ENCODE measurements around the gene PLAAT5. TPM values are rescaled to one million over a fixed set of nuclear protein-coding genes. Genes with fewer than 3 reads are reported as not detected.

PLAAT5 gene
- total RNA-seq, 3 donors from 2014 or later, result 0.05 to 0.24 (median 0.13) TPM

DNA sequence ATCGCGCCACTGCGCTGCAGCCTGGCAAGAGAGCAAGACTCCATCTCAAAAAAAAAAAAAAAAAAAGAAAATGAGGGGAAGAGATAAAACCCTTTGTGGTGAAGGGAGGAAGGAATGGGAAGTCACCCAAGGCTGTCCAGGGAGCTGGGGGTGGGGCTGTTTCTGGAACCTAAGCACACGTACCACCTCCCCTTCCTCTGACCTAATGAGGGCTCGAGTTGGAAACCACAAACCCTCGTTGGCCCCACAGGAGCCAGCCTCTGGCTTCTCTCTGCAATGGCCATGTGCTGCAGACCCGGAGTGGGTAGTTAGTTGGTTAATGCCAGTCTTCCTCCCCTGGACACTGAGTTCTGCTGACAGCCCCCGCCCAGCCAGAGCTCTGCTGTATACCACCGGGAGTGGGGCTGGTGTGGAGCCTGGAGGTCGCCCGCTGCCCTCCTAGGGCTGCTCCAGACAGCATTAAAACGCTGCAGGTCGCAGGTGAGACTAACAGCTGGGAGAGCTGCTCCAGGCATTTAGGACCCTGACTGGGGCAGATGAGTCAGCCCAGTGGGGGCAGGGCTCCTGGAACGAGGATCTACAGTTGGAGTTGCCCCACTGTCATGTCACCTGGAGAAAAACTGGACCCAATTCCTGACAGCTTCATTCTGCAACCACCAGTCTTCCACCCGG, 15.0 kb upstream of the PLAAT5 start, which contains the start of gene LGALS12:
Gene LGALS12 (plus strand): TSS at position 228 of the 672 bp plus-strand sequence. CDS start 375 bp downstream, at position 603.
- peak in 1 of 2 donors; percentile 14 for ATAC-seq
- Mint-ChIP-seq H3K4me3 (no peak within 1 kb of the TSS), H3K9me3 (no peaks in the 10 kb centered on the region), H3K27me3 (ENCODE audit: low read depth) (no peaks in the 10 kb centered on the region), H3K36me3 (ENCODE audit: insufficient read depth) (no peaks in the 10 kb centered on the region), H3K4me1 (ENCODE audit: low read depth) (peaks cover 7% of the 10 kb centered on the region)
- no peak for DNase-seq

DNA sequence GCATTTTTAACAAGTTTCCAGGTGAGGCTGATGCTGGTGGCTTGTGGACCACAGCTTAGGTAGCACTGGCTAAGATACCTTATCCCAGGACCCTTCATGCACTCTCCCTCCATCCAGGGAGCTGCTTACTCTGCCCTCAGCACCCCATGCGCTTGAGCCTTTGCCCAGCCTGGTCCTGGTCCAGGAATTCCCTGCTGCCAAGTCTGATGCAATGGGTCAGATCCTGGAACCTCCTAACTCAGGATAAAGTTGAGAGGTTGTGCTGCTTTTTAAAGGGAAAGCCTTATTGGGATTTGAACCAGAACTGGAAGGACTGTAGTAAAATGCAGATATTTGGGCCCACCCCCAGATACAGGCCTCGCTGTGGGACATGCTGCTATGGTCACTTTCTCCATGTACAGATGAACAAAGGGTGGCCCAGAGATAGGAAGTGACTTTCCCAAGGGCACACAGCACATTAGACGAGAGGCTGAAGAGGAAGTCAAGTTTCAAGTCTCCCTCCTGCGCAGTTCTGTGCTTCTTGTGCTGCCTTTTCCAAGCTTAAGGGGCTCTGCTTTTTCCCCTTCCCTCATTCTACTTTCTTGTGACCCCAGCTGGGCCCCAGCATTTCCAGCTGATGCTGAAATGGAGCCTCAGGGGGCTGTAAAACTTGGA, 14.1 kb upstream of the PLAAT5 start:
- Mint-ChIP-seq H3K4me1 (ENCODE audit: low read depth) (peaks cover 7% of the 10 kb centered on the region), H3K9me3 (peaks cover 5% of the 10 kb centered on the region), H3K36me3 (ENCODE audit: insufficient read depth) (no peaks in the 10 kb centered on the region), H3K4me3 (no peak overlapping the region), H3K27me3 (ENCODE audit: low read depth) (no peaks in the 10 kb centered on the region)
- ATAC-seq, result no peak
- DNase-seq, result no peak

DNA sequence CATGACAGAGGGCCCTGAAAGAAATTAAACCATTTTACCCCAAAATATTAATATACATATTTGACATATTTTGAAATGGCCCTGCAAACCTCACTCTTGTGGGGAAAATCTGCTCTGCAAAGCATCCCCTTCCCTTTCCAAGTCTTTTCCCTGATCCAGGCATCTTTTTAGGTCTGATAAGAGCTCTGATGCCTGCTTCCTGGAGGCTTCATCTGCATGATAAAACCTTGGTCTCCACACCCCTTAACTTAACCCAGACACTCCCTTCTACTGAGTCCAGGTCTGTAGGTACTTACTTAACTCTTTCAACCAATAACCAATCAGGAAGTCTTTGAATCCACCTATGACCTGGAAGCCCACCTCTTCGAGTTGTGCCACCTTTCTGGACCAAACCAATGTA, 13.1 kb upstream of the PLAAT5 start:
- no peaks in the 10 kb centered on the region for H3K27me3 Mint-ChIP-seq (ENCODE audit: low read depth)
- no peak overlapping the region for H3K4me3 Mint-ChIP-seq
- H3K9me3 Mint-ChIP-seq, result peaks cover 14% of the 10 kb centered on the region
- ATAC-seq (no peak), DNase-seq (no peak)
- H3K4me1 Mint-ChIP-seq (ENCODE audit: low read depth), result peaks cover 7% of the 10 kb centered on the region
- no peaks in the 10 kb centered on the region for H3K36me3 Mint-ChIP-seq (ENCODE audit: insufficient read depth)

DNA sequence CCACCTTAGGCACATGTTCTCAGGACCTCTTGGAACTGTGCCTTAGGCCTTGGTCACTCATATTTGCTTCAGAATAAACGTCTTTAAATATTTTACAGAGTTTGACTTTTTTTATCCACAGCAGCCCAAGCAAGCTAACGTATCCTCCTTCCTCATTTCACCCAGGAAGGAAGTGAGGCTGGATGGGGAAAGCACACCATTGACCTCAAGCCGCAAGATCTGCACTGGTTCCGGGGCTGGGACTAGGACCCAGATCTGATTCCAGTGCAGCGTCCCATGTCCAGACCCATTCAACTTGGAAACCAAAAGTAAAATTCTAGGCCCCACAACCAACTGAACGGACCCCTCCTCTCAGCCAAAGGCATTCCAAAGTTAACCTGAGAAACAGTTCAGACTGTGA, 12.5 kb upstream of the PLAAT5 start:
- no peaks in the 10 kb centered on the region for H3K36me3 Mint-ChIP-seq (ENCODE audit: insufficient read depth)
- DNase-seq (no peak), ATAC-seq (no peak)
- peaks cover 7% of the 10 kb centered on the region for H3K4me1 Mint-ChIP-seq (ENCODE audit: low read depth)
- H3K4me3 Mint-ChIP-seq, result no peak overlapping the region
- H3K27me3 Mint-ChIP-seq (ENCODE audit: low read depth), result no peaks in the 10 kb centered on the region
- peaks cover 14% of the 10 kb centered on the region for H3K9me3 Mint-ChIP-seq

DNA sequence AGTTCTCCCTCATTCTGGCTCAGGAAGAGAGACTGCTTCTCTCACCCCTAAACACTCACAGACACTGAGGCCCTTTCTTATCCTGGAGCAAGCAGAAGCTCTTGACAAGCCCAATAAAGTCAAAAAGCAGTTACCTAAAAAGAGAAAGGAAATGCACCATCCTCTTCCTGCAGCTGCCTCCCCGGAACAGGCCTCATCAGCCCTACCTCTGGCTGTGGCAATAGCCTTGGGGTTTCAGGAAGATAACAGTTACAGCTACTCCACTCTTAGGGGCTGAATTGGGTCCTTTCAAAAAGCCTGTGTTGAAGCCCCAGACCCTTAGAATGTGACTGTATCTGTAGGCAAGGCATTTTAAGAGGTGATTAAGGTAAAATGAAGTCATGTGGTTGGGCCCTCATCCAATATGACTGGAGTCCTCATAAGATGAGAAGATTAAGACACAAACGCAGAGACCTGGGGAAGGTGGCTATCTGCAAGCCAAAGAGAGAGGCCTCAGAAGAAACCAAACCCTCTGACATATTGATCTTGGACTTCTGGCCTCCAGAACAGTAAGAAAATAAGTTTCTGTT, 11.4 kb upstream of the PLAAT5 start:
- Mint-ChIP-seq H3K36me3 (ENCODE audit: insufficient read depth) (no peaks in the 10 kb centered on the region), H3K4me1 (ENCODE audit: low read depth) (peaks cover 7% of the 10 kb centered on the region), H3K27me3 (ENCODE audit: low read depth) (no peaks in the 10 kb centered on the region), H3K9me3 (peaks cover 14% of the 10 kb centered on the region), H3K4me3 (no peak overlapping the region)
- no peak for ATAC-seq
- no peak for DNase-seq

DNA sequence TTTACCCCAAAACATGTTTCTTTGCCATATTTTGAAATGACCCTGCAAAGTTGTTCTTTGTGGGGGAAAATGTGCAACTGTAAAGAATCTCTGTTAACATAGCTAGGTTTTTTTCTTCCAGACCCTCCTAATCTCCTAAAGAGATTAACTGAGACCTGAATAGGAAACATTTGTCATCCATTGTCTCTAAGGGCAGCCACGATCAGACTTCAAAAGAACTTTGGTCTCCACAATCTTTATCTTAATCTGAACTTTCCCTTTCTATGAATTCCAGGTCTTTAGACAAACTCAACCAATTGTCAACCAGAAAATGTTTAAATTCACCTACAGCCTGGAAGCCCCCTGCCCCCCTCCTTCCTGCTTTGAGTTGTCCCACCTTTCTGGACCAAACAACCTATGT, 10.3 kb upstream of the PLAAT5 start:
- ATAC-seq (no peak), DNase-seq (no peak)
- H3K4me3 Mint-ChIP-seq, result no peak overlapping the region
- peaks cover 7% of the 10 kb centered on the region for H3K4me1 Mint-ChIP-seq (ENCODE audit: low read depth)
- H3K36me3 Mint-ChIP-seq (ENCODE audit: insufficient read depth), result no peaks in the 10 kb centered on the region
- H3K27me3 Mint-ChIP-seq (ENCODE audit: low read depth), result peaks cover 2% of the 10 kb centered on the region
- peaks cover 14% of the 10 kb centered on the region for H3K9me3 Mint-ChIP-seq

DNA sequence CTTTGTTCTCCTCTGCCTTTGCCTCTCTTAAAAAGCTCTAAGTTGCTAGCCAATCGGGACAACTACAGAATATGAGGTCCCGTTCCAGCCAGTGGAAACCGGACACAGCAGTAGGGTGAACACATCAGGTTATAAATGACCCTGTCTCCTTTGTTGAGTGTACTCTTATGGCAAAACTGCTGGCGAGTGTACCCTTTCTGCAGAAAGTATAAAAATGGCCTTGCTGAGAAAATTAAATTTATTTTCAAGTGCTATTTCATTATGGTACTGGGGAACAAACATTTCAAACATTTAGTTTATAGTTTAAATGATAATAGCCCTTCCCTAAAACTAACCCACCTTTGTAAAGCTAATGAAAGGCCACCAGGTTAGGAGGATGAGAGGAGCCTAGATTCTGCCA, 8.9 kb upstream of the PLAAT5 start:
- no peaks in the 10 kb centered on the region for H3K36me3 Mint-ChIP-seq (ENCODE audit: insufficient read depth)
- H3K4me3 Mint-ChIP-seq, result no peak overlapping the region
- no peak for ATAC-seq
- peaks cover 7% of the 10 kb centered on the region for H3K4me1 Mint-ChIP-seq (ENCODE audit: low read depth)
- no peak for DNase-seq
- peaks cover 14% of the 10 kb centered on the region for H3K9me3 Mint-ChIP-seq
- H3K27me3 Mint-ChIP-seq (ENCODE audit: low read depth), result peaks cover 2% of the 10 kb centered on the region

DNA sequence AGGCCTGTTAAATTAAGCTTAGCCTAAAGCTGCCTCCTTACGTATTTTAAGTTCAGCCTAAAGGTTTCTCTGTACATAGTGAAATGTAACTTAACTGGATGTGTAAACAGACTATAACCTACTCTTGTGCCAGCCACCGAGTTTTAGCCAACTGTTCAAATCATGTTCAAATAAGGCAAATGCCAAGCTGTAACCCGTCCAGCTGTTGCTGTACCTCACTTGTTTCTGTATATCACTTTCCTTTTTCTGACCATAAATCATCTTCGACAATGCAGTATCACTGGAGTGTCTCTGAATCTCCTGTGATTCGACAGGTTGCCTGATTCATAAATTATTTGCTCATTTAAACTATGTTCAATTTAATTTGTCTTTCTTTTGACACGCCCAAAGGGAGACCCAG, 4.0 kb upstream of the PLAAT5 start:
- no peak for ATAC-seq
- Mint-ChIP-seq H3K27me3 (ENCODE audit: low read depth) (peaks cover 15% of the 10 kb centered on the region), H3K4me3 (no peak overlapping the region), H3K9me3 (peaks cover 8% of the 10 kb centered on the region), H3K36me3 (ENCODE audit: insufficient read depth) (no peaks in the 10 kb centered on the region), H3K4me1 (ENCODE audit: low read depth) (peaks cover 8% of the 10 kb centered on the region)
- DNase-seq, result no peak

DNA sequence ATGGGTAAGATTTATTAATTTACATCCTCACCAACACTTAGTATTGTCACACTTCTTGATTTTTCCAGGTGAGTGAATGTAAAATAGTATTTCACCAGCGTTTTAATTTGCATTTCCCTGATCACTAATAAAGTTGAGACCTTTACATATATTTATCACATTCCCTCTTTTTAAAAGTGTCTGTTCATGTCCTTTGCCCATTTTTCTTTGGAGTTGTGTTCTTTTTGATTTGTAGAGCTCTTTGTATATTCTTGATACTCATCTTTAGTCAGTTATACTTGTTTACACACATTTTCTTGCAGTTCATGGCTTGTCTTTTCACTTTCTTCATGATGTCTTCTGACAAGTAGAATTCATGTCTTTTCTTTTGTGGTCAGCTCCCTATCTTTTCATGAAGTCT, 2.2 kb upstream of the PLAAT5 start:
- Mint-ChIP-seq H3K4me3 (no peak overlapping the region), H3K36me3 (ENCODE audit: insufficient read depth) (no peaks in the 10 kb centered on the region), H3K9me3 (no peaks in the 10 kb centered on the region), H3K4me1 (ENCODE audit: low read depth) (peaks cover 8% of the 10 kb centered on the region), H3K27me3 (ENCODE audit: low read depth) (peaks cover 15% of the 10 kb centered on the region)
- ATAC-seq (no peak), DNase-seq (no peak)

DNA sequence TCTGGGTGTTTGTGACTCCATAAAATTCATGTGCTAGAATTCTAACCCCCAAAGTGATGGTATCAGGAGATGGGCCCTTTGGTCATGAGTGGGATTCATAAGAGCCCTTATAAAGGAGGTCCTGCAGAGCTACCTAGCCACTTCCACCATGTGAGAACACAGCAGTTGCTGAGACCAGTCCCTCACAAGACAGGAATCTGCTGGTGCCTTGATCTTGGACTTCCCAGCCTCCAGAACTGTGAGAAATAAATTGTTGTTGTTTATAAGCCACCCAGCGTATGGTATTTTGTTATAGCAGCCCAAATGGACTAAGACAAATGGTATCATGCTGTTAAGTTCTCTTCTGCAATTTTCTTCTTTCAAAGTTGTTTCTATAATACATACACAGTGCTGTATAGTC, 1.5 kb upstream of the PLAAT5 start:
- Mint-ChIP-seq H3K9me3 (no peaks in the 10 kb centered on the region), H3K27me3 (ENCODE audit: low read depth) (peaks cover 15% of the 10 kb centered on the region), H3K36me3 (ENCODE audit: insufficient read depth) (no peaks in the 10 kb centered on the region), H3K4me1 (ENCODE audit: low read depth) (peaks cover 8% of the 10 kb centered on the region), H3K4me3 (no peak overlapping the region)
- ATAC-seq, result no peak
- DNase-seq, result no peak

DNA sequence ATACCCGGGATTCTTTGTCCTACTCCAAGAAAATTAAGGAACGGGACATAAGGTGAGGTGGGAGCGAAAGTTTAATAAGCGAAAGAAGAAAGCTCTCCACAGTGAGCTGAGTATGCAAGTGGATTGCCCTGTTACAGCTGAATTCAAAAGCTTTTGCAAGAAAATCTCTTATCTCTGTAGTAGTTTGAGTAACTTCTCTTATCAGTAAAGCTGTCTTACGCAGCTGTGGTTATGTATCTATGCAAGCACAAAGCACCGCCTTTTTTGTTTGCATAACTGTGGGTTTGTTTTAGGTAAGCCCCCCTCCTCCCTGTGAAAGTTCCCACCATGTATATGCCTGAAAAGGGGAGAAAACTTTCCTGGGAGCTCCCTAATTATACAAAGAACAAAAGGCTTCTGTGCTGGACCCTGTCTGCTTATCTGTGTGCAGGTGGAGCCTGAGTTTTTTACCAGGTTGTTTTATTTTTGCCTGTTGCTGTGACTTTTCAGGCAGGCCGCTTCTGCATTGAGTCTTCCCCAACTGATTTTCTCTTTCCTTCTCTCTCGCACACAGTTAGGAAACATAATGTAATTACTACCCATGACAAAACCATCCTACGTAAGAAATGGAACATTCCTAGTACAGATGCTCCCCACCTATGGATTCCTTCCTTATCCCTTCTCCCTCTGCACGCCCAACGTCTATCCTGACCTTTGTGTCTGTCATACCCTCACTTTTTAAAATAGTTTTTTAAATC, 837 bp upstream of the PLAAT5 start:
- ATAC-seq (peak; percentile 50 to 74), DNase-seq (no peak)
- Mint-ChIP-seq H3K4me1 (ENCODE audit: low read depth) (peaks cover 8% of the 10 kb centered on the region), H3K36me3 (ENCODE audit: insufficient read depth) (no peaks in the 10 kb centered on the region), H3K4me3 (peak overlapping the region; percentile 70), H3K27me3 (ENCODE audit: low read depth) (peaks cover 13% of the 10 kb centered on the region), H3K9me3 (no peaks in the 10 kb centered on the region)

DNA sequence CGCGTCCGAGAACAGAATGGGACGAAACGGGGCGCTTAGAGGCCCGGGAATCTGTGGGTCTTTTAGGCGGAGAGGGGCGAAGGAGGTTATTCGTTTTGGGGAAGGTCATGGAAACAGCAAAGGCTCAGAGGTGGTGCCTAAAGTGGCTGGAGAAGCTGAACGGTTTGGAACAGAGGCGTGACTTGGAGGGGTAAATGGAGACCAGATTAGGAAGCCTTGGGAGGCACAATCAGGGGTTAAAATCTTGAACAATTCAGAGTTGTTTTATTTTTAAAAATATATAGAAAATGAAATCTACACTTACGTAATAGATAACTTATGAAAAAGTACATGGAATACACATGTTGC, 247 bp upstream of the PLAAT5 start:
- H3K9me3 Mint-ChIP-seq, result no peaks in the 10 kb centered on the region
- peak overlapping the region; percentile 70 for H3K4me3 Mint-ChIP-seq
- ATAC-seq, result no peak
- no peaks in the 10 kb centered on the region for H3K36me3 Mint-ChIP-seq (ENCODE audit: insufficient read depth)
- no peak for DNase-seq
- peaks cover 8% of the 10 kb centered on the region for H3K4me1 Mint-ChIP-seq (ENCODE audit: low read depth)
- peaks cover 13% of the 10 kb centered on the region for H3K27me3 Mint-ChIP-seq (ENCODE audit: low read depth)

DNA sequence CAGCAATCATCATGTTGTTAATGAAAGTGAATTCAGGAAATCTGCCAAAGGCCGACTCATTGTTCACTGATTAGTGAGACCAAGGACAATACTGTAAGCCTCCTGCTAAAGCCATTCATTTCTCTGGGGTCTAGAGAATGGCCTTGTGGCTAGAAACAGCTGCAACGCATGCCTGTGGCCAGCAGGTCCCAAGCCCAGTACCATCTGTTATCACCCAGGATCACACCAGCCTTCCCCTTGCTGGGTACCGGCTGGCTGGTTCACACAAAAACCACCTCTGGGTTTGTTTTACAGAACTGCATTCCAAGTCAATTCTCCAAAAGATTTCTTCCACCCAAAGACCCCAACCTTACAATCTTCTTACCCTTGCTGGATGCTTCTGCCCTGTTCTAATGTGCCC, 1.1 kb downstream of the PLAAT5 start:
- Mint-ChIP-seq H3K9me3 (peaks cover 8% of the 10 kb centered on the region), H3K4me1 (ENCODE audit: low read depth) (peaks cover 8% of the 10 kb centered on the region), H3K27me3 (ENCODE audit: low read depth) (peaks cover 13% of the 10 kb centered on the region), H3K4me3 (peak overlapping the region; percentile 14), H3K36me3 (ENCODE audit: insufficient read depth) (no peaks in the 10 kb centered on the region)
- ATAC-seq (no peak), DNase-seq (no peak)

DNA sequence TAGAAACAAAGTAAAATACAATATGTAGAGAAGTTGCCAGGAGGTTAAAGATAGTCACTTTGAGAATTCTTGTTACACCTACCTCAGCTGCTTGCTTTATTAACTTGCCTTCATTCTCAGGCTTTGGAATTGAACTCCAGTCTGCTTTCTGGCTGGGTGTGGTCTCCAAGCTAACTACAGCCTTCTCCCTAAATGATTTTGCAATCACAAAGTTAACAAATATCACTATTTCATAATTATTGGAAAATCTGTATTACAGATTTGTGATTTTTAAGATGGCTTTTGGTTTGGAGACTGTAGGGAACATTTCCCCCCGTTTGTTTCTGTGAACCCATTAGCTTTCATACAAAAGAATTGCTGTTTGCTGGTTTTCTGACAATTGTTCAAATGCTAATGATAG, 2.2 kb downstream of the PLAAT5 start:
- H3K4me1 Mint-ChIP-seq (ENCODE audit: low read depth), result peaks cover 8% of the 10 kb centered on the region

More for the DNA sequence above, 2.2 kb downstream of the PLAAT5 start:
- DNase-seq (no peak), ATAC-seq (no peak)
- Mint-ChIP-seq H3K4me3 (no peak overlapping the region), H3K27me3 (ENCODE audit: low read depth) (peaks cover 9% of the 10 kb centered on the region), H3K9me3 (peaks cover 19% of the 10 kb centered on the region), H3K36me3 (ENCODE audit: insufficient read depth) (no peaks in the 10 kb centered on the region)
